T-helper 2 cell treated with Interferon-gamma antibody and Interleukin-4, amounts not matched to agents 5 μg/mL and 100 μg/mL, for 36 hours (primary cell): Measurements from ENCODE around the gene MAST4.
A peak's percentile ranks its signal among the peaks of the same experiment; 100 is the strongest.

Experiments used
- DNase-seq: peaks from one replicate; pipeline ENCODE4 v3.0.0; 2021; ENCODE audit warnings: low spot score
- H3K27ac Mint-ChIP-seq: one replicate; pipeline ENCODE4 v1.8.0; 2021; ENCODE audit warnings: mild to moderate bottlenecking, mixed read lengths
- H3K27me3 Mint-ChIP-seq: one replicate; pipeline ENCODE4 v1.8.0; 2021; ENCODE audit warnings: low read depth, mixed read lengths
- H3K36me3 Mint-ChIP-seq: one replicate; pipeline ENCODE4 v1.8.0; 2021; ENCODE audit warnings: low read depth, mixed read lengths
- H3K4me1 Mint-ChIP-seq: one replicate; pipeline ENCODE4 v1.8.0; 2021; ENCODE audit warnings: low read depth, mixed read lengths
- H3K4me3 Mint-ChIP-seq: one replicate; pipeline ENCODE4 v1.8.0; 2022; ENCODE audit warnings: mild to moderate bottlenecking, moderate library complexity, mixed read lengths
- H3K9me3 Mint-ChIP-seq: one replicate; pipeline ENCODE4 v1.8.0; 2021; ENCODE audit warnings: mixed read lengths

Gene MAST4

DNA sequence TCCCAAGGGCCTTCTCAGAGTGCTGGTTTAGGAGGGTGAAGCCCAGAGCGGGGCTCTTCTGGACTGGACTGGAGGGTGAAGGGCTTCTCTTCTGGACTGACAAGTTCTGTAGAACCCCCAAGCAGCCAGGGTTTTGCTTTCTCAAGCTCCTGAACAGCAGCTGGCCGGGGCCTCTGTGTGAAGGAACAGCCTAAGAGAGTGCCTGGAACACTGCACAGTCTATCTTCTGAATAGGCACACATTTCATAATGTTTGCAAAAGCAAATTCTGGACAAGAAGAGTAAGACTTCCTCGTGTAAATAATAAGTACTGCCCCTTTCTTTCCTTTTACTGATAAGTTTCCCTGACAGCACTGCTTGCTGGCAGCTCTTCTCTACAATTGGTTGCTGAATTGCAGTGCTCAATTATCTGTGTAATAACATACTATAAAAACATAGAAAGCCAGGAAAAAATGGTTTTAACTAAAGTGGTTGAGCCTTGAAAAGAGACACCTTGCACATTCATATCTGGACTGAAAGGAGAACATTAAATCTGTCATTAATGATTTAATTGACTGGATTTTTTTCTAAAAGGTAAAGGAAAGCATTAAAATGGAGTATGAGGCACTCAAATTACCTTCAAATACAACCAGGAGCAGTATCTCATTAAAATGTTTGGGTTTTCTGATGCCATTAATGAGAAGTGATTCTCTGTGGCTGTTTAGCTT lies 20.5 kb downstream of the MAST4 start:
- Mint-ChIP-seq H3K9me3 (no peaks in the 10 kb centered on the region), H3K36me3 (no peaks in the 10 kb centered on the region), H3K27ac (no peak overlapping the region), H3K4me1 (peaks cover 10% of the 10 kb centered on the region), H3K4me3 (no peak overlapping the region), H3K27me3 (peaks cover 13% of the 10 kb centered on the region)
- no peak for DNase-seq

DNA sequence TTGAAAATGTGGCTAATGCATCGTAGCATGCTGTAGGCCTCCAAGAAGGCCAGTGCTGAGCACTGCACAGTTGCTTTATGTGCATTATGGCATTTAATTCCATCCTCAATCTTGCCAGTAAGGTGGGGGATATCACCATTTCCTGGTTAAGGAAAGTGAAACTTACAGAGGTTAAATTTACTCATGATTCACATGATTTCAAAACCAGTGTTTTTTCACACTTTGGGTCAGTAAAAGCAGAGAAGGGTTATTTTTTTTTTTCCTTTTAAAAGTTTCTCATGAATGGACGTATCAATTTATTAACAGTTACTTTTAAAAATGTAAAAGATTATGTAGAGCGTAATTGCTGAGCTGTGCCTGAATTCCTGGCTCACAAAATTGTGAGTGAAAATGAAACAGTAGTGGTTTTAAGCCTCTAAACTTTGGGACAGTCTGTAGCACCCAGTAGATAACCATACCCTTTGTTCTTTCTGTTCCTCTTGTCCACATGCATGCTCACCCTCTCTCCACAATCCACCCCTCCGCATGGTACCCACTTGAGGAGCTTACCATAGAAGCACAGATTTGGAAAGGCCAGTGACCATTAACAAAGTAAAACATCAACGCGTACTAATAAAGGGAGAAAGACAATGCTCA lies 21.2 kb downstream of the MAST4 start:
- H3K4me1 Mint-ChIP-seq, result peaks cover 10% of the 10 kb centered on the region
- H3K27ac Mint-ChIP-seq, result peak overlapping the region; percentile 47
- H3K9me3 Mint-ChIP-seq, result no peaks in the 10 kb centered on the region
- H3K27me3 Mint-ChIP-seq, result peaks cover 18% of the 10 kb centered on the region
- no peak for DNase-seq
- no peaks in the 10 kb centered on the region for H3K36me3 Mint-ChIP-seq
- H3K4me3 Mint-ChIP-seq, result no peak overlapping the region

DNA sequence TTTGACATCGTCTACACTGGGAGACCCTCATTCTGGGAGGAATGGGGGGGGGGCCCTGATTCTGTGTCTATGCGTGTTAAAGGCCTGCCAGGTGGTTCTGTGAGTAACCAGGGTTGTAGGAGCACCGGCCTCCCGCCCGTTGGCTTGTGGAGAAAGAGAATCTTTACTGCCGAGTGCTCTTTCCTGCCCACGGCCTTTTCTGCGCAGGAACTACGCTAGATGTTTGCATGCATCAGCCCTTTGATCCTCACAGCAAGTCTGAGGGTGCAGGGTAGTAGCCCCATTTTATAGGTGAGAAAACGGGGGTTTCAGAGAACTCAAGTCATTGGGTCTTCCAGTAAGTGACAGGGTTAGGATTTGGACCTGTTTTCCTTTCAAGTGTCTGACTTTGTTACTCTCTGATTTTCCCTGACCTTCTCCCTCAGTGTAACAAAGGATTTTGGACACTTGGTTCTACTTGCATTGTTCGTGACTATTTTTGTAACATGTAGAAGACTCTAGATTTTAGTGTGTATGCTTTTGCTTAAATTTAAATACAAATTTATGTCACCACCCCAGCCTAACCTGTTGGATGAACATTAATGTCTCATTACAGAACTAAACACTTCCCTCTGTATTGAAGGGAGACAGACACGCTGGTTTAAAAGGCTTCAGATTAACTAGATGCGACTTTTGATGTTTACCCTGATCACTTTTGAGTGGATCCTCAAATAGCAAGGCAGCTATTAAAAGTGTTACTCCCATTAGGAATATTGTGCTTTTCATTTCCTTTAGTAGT lies 22.0 kb downstream of the MAST4 start:
- DNase-seq, result no peak
- H3K4me3 Mint-ChIP-seq, result no peak overlapping the region
- H3K27me3 Mint-ChIP-seq, result peaks cover 21% of the 10 kb centered on the region
- no peaks in the 10 kb centered on the region for H3K36me3 Mint-ChIP-seq
- H3K4me1 Mint-ChIP-seq, result peaks cover 10% of the 10 kb centered on the region
- H3K9me3 Mint-ChIP-seq, result no peaks in the 10 kb centered on the region
- no peak overlapping the region for H3K27ac Mint-ChIP-seq

DNA sequence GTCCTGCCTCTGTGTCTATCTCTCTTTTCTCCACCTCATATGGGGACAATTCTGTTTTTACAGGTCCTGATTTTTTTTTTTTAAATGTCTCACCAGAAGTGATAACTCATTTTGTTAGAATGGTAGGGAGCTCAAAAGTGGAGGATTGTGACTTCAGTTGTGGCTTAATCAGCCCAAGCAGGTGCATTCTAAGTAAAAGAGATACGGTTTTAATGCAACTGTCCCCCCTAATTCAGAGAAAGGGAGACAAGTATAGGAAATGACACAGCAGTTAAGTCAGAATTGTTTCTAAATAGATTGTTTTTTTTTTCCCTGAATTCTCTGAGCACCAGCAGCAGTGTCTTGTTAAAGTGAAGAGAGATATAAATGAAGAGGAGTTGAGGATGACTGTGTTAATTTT lies 24.5 kb downstream of the MAST4 start:
- Mint-ChIP-seq H3K9me3 (no peaks in the 10 kb centered on the region), H3K4me3 (no peak overlapping the region), H3K27me3 (peaks cover 21% of the 10 kb centered on the region), H3K27ac (no peak overlapping the region), H3K36me3 (no peaks in the 10 kb centered on the region), H3K4me1 (peaks cover 10% of the 10 kb centered on the region)
- no peak for DNase-seq

DNA sequence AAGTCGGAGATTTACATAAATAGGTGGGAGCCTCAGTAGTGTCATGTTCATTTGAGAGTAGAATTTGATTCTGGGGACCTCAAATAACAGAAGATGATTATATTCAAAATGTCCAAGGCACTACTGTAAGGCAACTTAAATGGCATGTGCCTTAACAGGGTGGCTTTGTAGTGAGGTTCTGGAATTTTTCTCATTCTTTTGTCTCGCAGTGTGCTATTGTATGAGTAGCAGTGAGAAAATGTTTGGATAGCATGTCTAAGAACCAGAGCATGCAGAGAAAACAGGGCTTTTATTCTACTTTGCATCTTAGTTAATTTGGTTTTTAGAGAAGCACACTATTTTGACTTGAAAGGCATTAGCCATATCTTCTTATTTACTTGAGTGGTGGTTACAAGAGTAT lies 25.0 kb downstream of the MAST4 start:
- peaks cover 19% of the 10 kb centered on the region for H3K27me3 Mint-ChIP-seq
- H3K4me1 Mint-ChIP-seq, result peaks cover 10% of the 10 kb centered on the region
- H3K36me3 Mint-ChIP-seq, result no peaks in the 10 kb centered on the region
- H3K27ac Mint-ChIP-seq, result no peak overlapping the region
- no peaks in the 10 kb centered on the region for H3K9me3 Mint-ChIP-seq
- no peak for DNase-seq
- H3K4me3 Mint-ChIP-seq, result no peak overlapping the region

DNA sequence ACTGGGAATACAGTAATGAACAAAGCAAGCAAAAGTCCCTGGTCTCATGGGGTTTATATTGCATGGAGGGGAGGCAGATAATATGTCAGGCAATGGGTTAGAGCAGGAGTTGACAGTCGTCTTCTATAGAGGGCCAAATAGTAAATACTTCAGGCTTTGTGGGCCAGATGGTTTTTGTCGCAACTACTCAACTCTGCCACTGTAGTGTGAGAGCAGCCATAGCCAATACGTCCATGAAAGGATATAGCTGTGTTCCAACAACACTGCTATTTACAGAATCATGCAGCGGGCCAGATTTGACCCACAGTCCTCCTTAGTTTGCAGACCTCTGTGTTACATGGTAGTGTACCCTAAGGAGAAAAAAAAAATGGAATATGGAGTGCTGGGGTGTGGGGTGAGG lies 25.5 kb downstream of the MAST4 start:
- Mint-ChIP-seq H3K36me3 (no peaks in the 10 kb centered on the region), H3K4me3 (no peak overlapping the region), H3K9me3 (no peaks in the 10 kb centered on the region), H3K27me3 (peaks cover 22% of the 10 kb centered on the region), H3K27ac (no peak overlapping the region), H3K4me1 (peaks cover 9% of the 10 kb centered on the region)
- DNase-seq, result no peak

DNA sequence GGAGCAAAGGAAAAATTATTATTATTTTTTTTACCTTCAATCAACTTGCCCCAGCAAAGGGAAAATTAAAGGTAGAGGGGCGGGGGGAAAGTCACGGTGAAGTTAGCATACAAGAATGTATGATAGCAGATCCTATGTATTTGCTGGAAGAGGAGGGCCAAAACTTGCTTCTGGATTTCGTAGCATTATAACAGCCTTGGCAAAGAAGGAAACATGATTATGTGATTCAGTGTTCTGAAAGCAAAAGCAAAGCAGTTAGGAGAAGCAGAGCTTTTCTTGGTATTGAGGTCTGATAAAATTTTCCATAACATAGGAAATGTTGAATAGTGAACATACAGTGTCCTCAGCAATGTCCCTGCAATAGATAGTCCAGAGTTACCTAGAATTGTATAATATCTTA lies 32.4 kb downstream of the MAST4 start:
- no peaks in the 10 kb centered on the region for H3K4me1 Mint-ChIP-seq
- H3K4me3 Mint-ChIP-seq, result no peak overlapping the region
- peaks cover 13% of the 10 kb centered on the region for H3K27me3 Mint-ChIP-seq
- no peak overlapping the region for H3K27ac Mint-ChIP-seq
- H3K9me3 Mint-ChIP-seq, result no peaks in the 10 kb centered on the region
- no peak for DNase-seq
- H3K36me3 Mint-ChIP-seq, result no peaks in the 10 kb centered on the region

DNA sequence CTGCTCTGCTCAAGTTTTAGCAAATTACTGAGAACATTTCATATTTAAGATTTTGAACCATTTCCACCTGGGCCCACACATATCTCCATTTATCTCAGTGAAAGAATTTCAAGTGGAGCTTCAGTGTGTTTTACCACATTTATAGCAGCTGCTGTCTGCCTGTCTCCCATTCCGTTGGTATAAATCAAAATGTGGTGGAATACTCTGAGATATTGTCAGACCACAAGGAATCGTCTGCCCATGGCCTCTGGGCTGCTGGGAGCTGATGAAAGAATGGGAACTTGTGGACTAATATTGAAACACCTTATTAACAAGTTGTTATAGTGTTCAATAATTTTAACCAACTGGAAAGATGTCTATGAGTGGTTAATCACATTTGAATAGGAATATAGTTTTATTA lies 33.3 kb downstream of the MAST4 start:
- no peaks in the 10 kb centered on the region for H3K9me3 Mint-ChIP-seq
- no peak for DNase-seq
- H3K4me1 Mint-ChIP-seq, result no peaks in the 10 kb centered on the region
- H3K27ac Mint-ChIP-seq, result no peak overlapping the region
- H3K27me3 Mint-ChIP-seq, result peaks cover 13% of the 10 kb centered on the region
- H3K36me3 Mint-ChIP-seq, result no peaks in the 10 kb centered on the region
- H3K4me3 Mint-ChIP-seq, result no peak overlapping the region

DNA sequence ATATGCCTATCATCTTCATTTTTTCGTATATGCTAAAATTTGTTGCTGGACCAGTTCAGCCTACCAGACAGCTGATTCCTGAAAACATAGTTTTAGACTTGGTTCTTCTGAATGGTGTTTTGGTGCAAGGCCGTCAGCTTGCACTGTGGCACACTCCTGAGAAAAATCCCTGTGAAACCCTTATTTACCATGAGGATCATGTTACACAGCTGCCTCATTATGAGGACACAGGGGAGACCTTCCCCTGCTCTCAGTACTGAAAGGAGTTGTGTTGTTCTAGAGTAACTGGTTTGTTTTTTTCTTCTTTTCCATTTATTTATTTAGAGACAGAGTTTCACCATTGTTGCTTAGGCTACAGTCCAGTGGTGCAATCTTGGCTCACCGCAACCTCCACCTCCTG lies 37.6 kb downstream of the MAST4 start:
- no peaks in the 10 kb centered on the region for H3K9me3 Mint-ChIP-seq
- no peaks in the 10 kb centered on the region for H3K4me1 Mint-ChIP-seq
- H3K36me3 Mint-ChIP-seq, result no peaks in the 10 kb centered on the region
- H3K27ac Mint-ChIP-seq, result no peak overlapping the region
- DNase-seq, result no peak
- no peak overlapping the region for H3K4me3 Mint-ChIP-seq
- peaks cover 11% of the 10 kb centered on the region for H3K27me3 Mint-ChIP-seq

DNA sequence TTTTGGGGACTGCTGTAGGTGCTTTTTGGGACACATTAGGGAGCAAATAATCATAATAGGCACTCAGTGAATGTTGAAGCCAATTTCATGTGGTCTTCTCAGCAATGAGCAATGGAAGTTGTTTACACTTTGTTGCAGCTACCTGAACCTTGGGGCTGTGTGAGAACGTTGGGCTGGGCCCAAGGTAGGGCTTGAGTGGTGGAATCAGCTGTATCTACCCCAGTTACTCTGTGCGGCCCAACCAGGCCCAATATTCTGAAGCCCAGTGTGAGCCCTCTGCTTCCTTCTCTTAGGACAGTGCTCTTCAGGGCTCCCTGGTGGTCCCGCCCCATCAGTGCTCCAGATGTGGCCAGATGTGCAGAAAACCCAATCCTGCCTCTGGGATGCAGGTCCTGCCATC lies 38.4 kb downstream of the MAST4 start:
- H3K27ac Mint-ChIP-seq, result no peak overlapping the region
- H3K36me3 Mint-ChIP-seq, result no peaks in the 10 kb centered on the region
- H3K27me3 Mint-ChIP-seq, result peaks cover 15% of the 10 kb centered on the region
- H3K9me3 Mint-ChIP-seq, result no peaks in the 10 kb centered on the region
- H3K4me3 Mint-ChIP-seq, result no peak overlapping the region
- H3K4me1 Mint-ChIP-seq, result no peaks in the 10 kb centered on the region
- DNase-seq, result no peak

DNA sequence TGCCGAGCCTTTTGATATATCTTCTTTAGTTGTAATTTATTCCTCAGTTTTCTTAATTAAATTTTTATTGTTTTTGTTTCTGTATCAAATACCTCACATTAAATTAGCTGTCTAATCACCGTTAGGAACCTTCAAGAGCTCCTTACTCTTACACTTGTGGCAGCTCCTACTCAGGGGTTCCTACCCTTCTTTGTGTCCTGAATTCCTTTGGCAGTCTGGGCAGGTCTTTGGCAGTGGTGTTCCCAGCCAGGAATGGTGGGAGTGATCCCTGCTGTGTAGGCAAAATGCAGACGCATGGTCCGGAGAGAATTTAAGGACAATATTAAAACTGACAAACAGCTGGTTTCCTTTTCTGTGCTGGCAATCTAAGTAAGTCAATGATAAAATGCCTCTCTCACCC lies 41.8 kb downstream of the MAST4 start:
- H3K4me3 Mint-ChIP-seq, result no peak overlapping the region
- H3K4me1 Mint-ChIP-seq, result no peaks in the 10 kb centered on the region
- H3K27ac Mint-ChIP-seq, result no peak overlapping the region
- no peak for DNase-seq
- no peaks in the 10 kb centered on the region for H3K9me3 Mint-ChIP-seq
- H3K27me3 Mint-ChIP-seq, result peaks cover 8% of the 10 kb centered on the region
- no peaks in the 10 kb centered on the region for H3K36me3 Mint-ChIP-seq

DNA sequence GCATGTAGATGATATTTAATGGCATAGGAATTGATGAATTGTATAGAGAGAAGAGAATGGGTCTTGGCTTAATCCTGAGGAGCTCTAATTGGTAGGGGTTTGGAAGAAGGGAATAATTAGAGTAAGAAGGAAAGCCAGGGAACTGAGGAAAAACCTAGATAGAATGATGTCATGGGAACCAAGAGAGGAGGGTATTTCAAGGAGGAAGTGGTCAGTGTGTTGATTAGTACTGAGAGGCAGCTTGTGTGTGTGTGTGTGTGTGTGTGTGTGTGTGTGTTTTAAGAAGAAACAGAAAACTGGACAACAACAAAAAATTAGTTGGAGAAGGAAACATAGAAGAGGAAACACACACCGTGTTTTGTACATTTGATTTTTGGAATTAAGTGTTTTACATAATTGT lies 42.8 kb downstream of the MAST4 start:
- H3K27ac Mint-ChIP-seq, result no peak overlapping the region
- H3K4me3 Mint-ChIP-seq, result no peak overlapping the region
- no peaks in the 10 kb centered on the region for H3K4me1 Mint-ChIP-seq
- H3K27me3 Mint-ChIP-seq, result peaks cover 8% of the 10 kb centered on the region
- no peak for DNase-seq
- no peaks in the 10 kb centered on the region for H3K9me3 Mint-ChIP-seq
- H3K36me3 Mint-ChIP-seq, result no peaks in the 10 kb centered on the region

DNA sequence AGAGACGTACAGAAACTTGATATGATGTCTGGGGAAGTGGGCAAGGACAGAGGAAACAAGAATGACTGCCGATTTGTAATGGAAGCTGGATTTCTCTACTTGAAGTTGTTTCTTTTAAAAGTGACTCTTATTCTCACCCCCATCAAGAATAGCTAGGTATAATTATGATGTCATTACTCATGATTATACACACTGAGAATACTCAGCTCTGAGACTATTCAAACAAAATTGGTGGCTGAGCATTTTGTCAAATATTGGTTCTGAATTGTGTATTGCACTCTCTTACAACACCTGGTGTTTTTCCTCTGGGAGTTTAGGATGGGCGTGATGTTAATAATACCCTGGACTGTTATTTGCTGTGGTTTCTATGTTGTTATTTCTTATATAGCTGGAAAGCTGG lies 46.3 kb downstream of the MAST4 start:
- no peak overlapping the region for H3K4me3 Mint-ChIP-seq
- H3K36me3 Mint-ChIP-seq, result no peaks in the 10 kb centered on the region
- no peak overlapping the region for H3K27ac Mint-ChIP-seq
- no peaks in the 10 kb centered on the region for H3K9me3 Mint-ChIP-seq
- peaks cover 5% of the 10 kb centered on the region for H3K4me1 Mint-ChIP-seq
- no peak for DNase-seq
- peaks cover 11% of the 10 kb centered on the region for H3K27me3 Mint-ChIP-seq

DNA sequence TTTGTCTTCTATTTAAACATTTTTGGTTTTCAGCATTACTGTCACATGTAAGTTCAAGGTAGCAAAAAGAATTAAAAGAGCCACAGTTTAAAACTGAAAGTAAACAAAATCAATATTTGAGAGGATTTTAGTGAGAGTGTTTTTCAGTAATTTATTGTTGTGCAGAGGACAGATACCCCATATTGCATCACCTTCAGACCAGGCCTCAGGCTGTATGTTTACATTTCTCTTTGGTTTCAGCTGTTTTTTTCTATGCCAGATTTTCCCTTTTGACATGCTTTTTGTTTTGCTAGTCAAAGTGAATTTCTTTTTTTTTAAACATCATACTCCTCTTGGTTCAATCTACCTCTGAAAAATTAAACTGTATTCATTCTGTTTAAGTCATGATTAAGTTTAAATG lies 47.2 kb downstream of the MAST4 start:
- peaks cover 5% of the 10 kb centered on the region for H3K4me1 Mint-ChIP-seq
- H3K36me3 Mint-ChIP-seq, result no peaks in the 10 kb centered on the region
- peaks cover 12% of the 10 kb centered on the region for H3K27me3 Mint-ChIP-seq
- no peaks in the 10 kb centered on the region for H3K9me3 Mint-ChIP-seq
- no peak overlapping the region for H3K4me3 Mint-ChIP-seq
- DNase-seq, result no peak
- no peak overlapping the region for H3K27ac Mint-ChIP-seq
